ENCODE results near the gene TNFAIP8L3.
"Not testable (repeated sequence)": the region's sequence is repeated elsewhere in the genome, so short reads cannot be mapped to it uniquely, and the experiment has no call there.

Gene TNFAIP8L3

DNA sequence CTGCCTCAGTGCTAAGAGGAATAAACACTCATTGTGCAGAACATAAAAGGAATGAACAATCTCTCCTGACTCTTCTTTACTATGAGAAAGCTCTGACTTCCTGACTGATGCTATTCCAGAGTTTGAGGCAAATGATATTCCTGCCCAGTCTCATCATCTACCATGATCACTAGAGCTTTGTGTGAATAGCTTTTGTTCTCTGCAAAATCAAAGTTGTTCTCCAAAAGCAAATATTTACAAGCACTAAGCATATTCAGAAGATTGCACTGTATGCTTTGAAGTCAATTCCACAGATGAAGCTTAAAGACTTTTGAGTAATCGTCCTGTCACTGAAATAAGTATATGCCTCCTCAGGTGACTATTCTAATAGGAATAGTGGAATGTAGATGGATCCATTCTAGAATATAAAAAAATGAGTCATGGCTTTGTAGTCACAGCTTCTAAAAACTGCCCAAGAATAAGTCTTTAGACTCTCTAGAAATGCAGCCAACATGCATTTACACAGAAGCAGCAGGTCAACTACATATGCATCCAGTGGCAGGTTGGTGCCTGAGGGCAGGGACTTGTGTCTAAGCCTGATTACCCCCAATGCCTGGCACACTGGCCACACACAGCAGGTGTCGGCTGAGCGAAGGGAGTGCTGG lies 34.6 kb downstream of the TNFAIP8L3 start:
- DNase-seq (ENCODE audit: low spot score), result no peak

GRCh38 chr15:51054535-51054934 lies 40.2 kb downstream of the TNFAIP8L3 start:
- no peak for DNase-seq (ENCODE audit: low spot score)

- no peak for DNase-seq (ENCODE audit: low spot score)
These were observed 41.1 kb downstream of the TNFAIP8L3 start for GRCh38 chr15:51053571-51053970.

- DNase-seq (ENCODE audit: low spot score), result peak; percentile 65
These were observed 42.9 kb downstream of the TNFAIP8L3 start for GRCh38 chr15:51051776-51052175.

GRCh38 chr15:51049081-51049480 lies 45.6 kb downstream of the TNFAIP8L3 start:
- DNase-seq (ENCODE audit: low spot score), result no peak

DNA sequence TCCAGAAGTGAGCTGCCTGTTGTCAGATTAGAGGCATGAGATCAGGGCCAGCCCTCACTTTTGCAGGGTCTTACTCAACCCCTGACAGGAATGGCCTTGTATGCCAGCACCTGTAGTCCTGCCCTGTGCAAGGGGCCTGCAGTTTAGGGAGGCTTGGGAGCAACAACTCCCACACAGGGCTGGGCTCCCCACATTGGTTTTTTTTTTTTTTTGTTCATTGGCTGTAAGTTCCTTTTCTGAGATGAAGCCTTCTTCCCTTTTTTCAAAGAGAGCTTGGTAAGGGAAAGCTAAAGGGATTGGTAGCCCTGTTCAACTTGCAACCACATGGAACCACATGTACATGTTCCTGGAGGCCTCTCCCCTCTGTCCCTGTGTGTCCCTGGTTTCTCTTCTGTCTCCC lies 46.4 kb downstream of the TNFAIP8L3 start:
- DNase-seq (ENCODE audit: low spot score), result no peak

DNA sequence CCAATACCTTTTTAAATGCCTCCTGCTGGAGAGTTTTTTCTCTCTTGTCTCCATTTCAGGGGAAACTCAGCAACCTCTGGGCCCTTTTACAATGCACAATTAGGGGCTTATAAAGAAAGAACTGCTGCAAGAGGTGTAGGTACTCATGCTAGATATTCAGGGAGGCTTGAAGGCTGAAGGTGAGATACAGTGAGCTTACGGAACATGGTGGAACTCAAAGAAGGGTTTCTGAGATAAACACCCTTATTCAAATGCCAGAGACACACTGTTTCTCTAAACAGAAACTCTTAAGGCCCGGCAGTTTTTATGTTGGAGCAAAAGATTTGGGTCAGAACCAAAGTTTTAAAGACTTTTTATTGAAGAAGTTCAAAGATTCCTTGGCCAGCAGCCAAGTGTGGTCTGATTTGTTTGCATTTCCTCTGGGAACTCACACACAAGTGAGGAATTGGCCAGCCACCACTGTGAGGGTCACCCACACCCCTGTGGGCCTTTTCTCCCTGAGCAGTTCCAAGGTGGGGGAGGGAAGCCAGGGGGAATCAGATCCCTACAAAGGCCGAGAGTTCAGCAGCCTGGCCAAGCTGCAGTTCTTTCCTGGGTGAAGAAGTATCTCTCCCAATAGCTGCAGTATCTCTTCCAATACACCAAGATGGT lies 47.8 kb downstream of the TNFAIP8L3 start:
- peak; percentile 41 for DNase-seq (ENCODE audit: low spot score)

DNA sequence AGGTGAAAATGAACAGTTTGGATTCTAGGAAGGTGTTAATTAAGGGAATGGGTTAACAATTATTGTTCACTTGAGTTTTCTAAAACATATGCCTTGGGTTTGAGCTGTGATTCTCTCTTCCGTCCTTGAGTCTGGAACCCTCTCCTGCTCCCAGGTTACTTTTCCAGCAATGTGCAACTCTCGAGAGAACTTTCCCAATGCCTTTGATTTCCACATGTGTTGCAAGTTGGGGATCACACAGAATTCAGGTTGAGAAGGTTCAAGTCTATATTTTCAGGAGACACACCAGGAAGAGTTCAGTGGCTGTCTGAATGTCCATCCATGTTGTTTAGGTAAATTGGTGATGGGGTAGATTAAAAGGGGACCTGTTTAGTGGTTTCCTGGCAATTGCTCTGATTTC lies 48.7 kb downstream of the TNFAIP8L3 start:
- no peak for DNase-seq (ENCODE audit: low spot score)

- DNase-seq (ENCODE audit: low spot score), result no peak
These were observed 50.5 kb downstream of the TNFAIP8L3 start for GRCh38 chr15:51044037-51044727.

- no peak for DNase-seq (ENCODE audit: low spot score)
These were observed 55.8 kb downstream of the TNFAIP8L3 start for GRCh38 chr15:51038974-51039319.

DNA sequence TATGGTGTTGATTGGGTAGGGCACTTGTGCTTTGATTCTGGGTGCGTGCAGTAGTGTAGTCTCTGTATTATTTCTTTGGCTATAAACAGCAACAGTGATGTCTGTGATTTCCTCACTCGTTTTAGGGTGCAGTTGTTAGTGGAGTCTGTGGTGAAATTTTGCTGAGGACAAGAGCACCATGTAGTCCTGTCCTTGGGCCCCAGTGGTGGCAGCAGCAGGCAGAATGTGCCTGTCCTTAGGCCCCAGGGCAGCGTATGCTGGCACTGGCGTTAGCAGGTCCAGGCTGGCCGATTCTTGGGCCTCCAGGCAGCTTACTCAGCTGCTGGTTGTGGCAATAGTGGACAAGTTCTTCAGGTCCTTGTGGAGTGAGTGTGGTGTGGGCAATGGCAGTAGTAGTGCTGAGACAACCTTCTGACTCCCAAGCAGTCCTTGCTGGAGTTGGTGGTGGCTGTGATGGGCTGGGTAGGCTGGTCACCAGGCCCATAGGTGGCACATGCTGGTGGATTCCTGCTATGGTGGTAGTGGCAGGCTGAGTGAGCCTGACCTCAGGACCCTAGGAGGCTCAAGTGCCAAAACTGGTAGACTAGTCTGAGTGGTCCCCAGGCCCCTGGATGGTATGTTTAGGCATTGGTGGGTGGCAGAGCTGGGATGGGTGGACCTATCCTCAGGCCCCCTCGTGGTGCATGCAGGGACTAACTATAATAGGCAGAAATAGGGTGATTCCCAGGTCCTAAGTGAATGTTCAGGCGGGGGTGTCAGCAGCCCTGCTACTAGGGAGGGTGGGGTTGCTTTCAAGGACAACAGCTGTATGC lies 56.3 kb downstream of the TNFAIP8L3 start:
- DNase-seq (ENCODE audit: low spot score), result no peak

- not testable (repeated sequence) for DNase-seq (ENCODE audit: low spot score)
These were observed 57.2 kb downstream of the TNFAIP8L3 start for GRCh38 chr15:51037474-51037873.

DNA sequence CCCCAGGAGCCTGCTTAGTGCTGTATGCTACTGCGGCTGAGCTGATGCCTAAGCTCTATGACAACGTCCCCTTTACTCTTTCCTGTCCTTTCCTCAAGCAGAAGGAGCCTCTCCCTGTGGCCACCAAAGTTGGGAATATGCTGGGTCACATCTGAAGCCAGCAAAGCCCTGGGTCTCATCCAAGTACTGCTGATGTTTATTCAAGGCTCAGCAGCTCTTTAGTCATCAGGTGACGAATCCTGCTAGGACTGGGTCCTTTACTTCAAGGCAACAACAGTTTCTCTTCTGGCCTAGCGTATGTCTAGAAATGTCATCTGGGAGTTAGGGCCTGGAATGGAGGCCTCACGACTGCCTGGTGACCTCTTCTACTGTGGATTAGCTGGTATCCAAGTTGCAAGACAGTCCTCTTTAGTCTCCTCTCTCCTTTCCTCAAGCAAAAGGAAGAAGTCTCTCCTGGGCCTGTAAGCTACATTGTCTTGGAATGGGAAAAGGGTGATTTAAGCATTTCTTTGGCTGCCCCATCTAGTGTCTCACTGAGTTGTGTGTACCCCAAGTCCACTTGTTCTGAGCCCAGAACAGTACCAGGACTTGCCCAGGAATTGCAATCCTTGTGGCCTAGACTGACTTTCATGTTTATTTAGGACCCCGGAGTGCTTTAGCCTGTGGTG lies 63.9 kb downstream of the TNFAIP8L3 start:
- no peak for DNase-seq (ENCODE audit: low spot score)

DNA sequence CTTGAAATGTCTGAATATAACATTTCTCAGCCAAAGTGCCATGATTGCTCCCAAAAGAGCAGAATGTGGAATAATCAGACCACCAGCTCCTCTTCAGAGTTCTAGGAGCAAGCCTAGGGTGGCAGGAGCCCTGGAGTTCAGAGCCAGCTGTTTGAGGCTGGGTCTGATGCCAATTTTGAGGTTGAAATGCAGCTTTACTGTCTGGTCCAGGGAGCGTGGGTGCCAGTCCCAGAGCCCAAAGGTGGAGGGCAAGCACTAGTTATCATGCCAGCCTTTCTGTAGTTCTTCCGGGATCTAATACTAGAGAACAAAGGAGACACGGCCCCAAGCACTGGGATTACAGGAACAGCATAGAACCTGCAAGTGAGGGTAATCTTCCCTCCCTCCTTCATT lies 69.3 kb downstream of the TNFAIP8L3 start:
- DNase-seq (ENCODE audit: low spot score), result no peak

- DNase-seq (ENCODE audit: low spot score), result peak; percentile 38
These were observed 69.8 kb downstream of the TNFAIP8L3 start for GRCh38 chr15:51024735-51025453.

- DNase-seq (ENCODE audit: low spot score), result no peak
These were observed 71.2 kb downstream of the TNFAIP8L3 start for GRCh38 chr15:51023499-51023898.

GRCh38 chr15:51022206-51022605 lies 72.5 kb downstream of the TNFAIP8L3 start:
- DNase-seq (ENCODE audit: low spot score), result no peak

DNA sequence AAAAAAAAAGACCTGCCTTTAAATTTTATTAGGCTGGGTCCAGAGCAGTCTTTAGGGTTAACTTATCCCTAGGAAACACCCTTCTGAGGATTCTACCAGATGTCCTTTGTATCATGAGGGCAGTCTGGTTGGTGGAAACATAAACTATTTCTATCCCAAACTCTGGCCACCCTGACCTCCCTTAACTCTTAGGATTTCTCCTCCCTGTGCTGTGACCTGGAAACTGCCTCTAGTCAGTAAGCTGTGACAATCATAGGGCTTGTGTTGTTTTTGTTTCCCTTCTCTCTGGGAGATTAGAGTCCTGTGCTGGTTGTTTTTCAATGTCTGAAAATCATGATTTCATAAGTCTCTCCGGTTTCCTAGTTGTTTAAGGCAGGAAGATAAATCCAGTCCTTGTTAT lies 78.1 kb downstream of the TNFAIP8L3 start:
- no peak for DNase-seq (ENCODE audit: low spot score)

- no peak for DNase-seq (ENCODE audit: low spot score)
These were observed 83.5 kb downstream of the TNFAIP8L3 start for GRCh38 chr15:51011212-51011611.

DNA sequence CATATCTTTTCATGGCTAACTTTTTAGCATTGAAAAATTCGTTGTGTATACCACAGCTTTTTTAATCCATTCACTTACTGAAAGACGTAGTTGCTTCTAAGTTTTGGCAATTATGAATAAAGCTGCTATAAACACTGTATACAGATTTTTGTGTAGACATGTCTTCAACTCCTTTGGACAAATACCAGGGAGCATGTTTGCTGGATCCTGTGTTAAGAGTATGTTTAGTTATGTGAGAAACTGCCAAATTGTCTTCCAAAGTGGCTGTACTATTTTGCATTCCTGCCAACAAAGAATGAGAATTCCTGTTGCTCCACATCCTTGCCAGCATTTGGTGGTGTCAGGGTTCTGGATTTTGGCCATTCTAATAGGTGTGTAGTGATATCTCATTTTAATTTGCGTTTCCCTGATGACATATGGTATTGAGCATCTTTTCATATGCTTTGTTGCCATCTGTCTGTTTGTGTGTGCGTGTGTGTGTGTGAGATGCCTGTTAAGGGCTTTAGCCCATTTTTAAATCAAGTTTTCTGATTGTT lies 87.5 kb downstream of the TNFAIP8L3 start:
- DNase-seq (ENCODE audit: low spot score), result no peak

Measured in Ammon's horn (tissue), 1 donor.